Measurements from ENCODE around the gene UCK1. TPM values are rescaled to one million over a fixed set of nuclear protein-coding genes. Genes with fewer than 3 reads are reported as not detected.

The UCK1 gene
- total and polyA plus RNA-seq, 2 of the 8 experiments (the other 6 are each of a cell fraction or from before 2014, with no cell fraction given), result 35.1 to 42.0 TPM

DNA sequence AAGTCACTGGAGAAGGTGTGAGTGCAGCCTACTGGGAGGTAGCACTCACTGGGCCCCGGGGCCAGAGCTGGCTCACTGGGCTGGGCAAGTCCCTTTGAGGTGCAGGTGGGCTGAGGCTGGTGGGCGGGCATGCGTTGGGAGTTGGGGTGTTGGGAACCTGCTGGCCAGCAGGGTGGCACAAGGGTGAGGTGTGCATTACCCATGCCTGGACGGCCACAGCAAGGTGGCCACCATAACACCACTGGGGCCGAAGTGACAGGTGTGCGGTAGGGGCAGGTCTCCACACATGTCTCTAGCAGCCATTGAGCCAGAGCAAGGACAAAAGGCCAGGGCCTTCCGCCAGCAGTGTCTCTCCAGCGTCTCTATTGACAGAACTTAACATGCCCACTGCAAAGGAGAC, 36.8 kb upstream of the UCK1 start (continued):
- TF ChIP-seq, protein P1, sequence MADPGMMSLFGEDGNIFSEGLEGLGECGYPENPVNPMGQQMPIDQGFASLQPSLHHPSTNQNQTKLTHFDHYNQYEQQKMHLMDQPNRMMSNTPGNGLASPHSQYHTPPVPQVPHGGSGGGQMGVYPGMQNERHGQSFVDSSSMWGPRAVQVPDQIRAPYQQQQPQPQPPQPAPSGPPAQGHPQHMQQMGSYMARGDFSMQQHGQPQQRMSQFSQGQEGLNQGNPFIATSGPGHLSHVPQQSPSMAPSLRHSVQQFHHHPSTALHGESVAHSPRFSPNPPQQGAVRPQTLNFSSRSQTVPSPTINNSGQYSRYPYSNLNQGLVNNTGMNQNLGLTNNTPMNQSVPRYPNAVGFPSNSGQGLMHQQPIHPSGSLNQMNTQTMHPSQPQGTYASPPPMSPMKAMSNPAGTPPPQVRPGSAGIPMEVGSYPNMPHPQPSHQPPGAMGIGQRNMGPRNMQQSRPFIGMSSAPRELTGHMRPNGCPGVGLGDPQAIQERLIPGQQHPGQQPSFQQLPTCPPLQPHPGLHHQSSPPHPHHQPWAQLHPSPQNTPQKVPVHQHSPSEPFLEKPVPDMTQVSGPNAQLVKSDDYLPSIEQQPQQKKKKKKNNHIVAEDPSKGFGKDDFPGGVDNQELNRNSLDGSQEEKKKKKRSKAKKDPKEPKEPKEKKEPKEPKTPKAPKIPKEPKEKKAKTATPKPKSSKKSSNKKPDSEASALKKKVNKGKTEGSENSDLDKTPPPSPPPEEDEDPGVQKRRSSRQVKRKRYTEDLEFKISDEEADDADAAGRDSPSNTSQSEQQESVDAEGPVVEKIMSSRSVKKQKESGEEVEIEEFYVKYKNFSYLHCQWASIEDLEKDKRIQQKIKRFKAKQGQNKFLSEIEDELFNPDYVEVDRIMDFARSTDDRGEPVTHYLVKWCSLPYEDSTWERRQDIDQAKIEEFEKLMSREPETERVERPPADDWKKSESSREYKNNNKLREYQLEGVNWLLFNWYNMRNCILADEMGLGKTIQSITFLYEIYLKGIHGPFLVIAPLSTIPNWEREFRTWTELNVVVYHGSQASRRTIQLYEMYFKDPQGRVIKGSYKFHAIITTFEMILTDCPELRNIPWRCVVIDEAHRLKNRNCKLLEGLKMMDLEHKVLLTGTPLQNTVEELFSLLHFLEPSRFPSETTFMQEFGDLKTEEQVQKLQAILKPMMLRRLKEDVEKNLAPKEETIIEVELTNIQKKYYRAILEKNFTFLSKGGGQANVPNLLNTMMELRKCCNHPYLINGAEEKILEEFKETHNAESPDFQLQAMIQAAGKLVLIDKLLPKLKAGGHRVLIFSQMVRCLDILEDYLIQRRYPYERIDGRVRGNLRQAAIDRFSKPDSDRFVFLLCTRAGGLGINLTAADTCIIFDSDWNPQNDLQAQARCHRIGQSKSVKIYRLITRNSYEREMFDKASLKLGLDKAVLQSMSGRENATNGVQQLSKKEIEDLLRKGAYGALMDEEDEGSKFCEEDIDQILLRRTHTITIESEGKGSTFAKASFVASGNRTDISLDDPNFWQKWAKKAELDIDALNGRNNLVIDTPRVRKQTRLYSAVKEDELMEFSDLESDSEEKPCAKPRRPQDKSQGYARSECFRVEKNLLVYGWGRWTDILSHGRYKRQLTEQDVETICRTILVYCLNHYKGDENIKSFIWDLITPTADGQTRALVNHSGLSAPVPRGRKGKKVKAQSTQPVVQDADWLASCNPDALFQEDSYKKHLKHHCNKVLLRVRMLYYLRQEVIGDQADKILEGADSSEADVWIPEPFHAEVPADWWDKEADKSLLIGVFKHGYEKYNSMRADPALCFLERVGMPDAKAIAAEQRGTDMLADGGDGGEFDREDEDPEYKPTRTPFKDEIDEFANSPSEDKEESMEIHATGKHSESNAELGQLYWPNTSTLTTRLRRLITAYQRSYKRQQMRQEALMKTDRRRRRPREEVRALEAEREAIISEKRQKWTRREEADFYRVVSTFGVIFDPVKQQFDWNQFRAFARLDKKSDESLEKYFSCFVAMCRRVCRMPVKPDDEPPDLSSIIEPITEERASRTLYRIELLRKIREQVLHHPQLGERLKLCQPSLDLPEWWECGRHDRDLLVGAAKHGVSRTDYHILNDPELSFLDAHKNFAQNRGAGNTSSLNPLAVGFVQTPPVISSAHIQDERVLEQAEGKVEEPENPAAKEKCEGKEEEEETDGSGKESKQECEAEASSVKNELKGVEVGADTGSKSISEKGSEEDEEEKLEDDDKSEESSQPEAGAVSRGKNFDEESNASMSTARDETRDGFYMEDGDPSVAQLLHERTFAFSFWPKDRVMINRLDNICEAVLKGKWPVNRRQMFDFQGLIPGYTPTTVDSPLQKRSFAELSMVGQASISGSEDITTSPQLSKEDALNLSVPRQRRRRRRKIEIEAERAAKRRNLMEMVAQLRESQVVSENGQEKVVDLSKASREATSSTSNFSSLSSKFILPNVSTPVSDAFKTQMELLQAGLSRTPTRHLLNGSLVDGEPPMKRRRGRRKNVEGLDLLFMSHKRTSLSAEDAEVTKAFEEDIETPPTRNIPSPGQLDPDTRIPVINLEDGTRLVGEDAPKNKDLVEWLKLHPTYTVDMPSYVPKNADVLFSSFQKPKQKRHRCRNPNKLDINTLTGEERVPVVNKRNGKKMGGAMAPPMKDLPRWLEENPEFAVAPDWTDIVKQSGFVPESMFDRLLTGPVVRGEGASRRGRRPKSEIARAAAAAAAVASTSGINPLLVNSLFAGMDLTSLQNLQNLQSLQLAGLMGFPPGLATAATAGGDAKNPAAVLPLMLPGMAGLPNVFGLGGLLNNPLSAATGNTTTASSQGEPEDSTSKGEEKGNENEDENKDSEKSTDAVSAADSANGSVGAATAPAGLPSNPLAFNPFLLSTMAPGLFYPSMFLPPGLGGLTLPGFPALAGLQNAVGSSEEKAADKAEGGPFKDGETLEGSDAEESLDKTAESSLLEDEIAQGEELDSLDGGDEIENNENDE (IDR thresholded peaks at IDR 0.05; ENCODE audit: insufficient replicate concordance, low read length), result no peak

Data from H1 (cell line).